ENCODE results near the gene KIF1B. TPM values are rescaled to one million over a fixed set of nuclear protein-coding genes. Genes with fewer than 3 reads are reported as not detected.

KIF1B gene
- polyA plus RNA-seq, 1 of the 3 experiments (the other 2 are of a cell fraction), result 6.8 TPM

- TF ChIP-seq ZBTB33 (IDR thresholded peaks at IDR 0.05; ENCODE audit: borderline replicate concordance, low read depth) (no peak), GABPA (IDR thresholded peaks at IDR 0.05; ENCODE audit: low read depth) (no peak), FOXM1 (IDR thresholded peaks at IDR 0.05; ENCODE audit: low read depth) (no peak), FOXJ3 (CRISPR knock-in tag; IDR thresholded peaks at IDR 0.05) (no peak), SMC3 (IDR thresholded peaks at IDR 0.05; ENCODE audit: low read depth, low read length) (no peak)
These were observed 31.6 kb upstream of the KIF1B start (continued) for GRCh38 chr1:10178597-10179405.

- TF ChIP-seq USF1 (IDR thresholded peaks at IDR 0.05; ENCODE audit: borderline replicate concordance, low read depth), result no peak
- no peak overlapping the region for H2AFZ ChIP-seq (ENCODE audit: low read depth)
- no peaks in the 10 kb centered on the region; a peak in 1 of 4 replicates for H3K4me1 ChIP-seq (ENCODE audit: control insufficient read depth in 1 of 2, insufficient read depth in 2 of 2, low read depth in 1 of 2, low read length in 1 of 2)
- DNase-seq, result no peak
- H3K27ac ChIP-seq (ENCODE audit: low read depth in 2 of 2, low read length in 1 of 2), result no peak overlapping the region
- H3F3A ChIP-seq (replicated peaks; ENCODE audit: insufficient read depth), result peaks cover 3% of the 10 kb centered on the region
- no peaks in the 10 kb centered on the region for H4K20me1 ChIP-seq (ENCODE audit: insufficient read depth)
- ChIA-PET POLR2A (no interaction called here), CTCF (no interaction called here)
- H3K9me3 ChIP-seq, result no peaks in the 10 kb centered on the region
- no peak overlapping the region for H3K9ac ChIP-seq
- no peak overlapping the region for H3K4me2 ChIP-seq
- H3K36me3 ChIP-seq (replicated peaks in 1 of 2; ENCODE audit: control insufficient read depth in 1 of 2, insufficient read depth in 2 of 2, low read length in 1 of 2), result peaks cover 5 to 18% of the 10 kb centered on the region in 2 experiments
- no peaks in the 10 kb centered on the region for H3K27me3 ChIP-seq (ENCODE audit: insufficient read depth)
- 93% methylated on average over 23 of the region's 23 CpGs for WGBS (ENCODE audit: low lambda C conversion rate)
- no peaks in the 10 kb centered on the region for H3K79me2 ChIP-seq (ENCODE audit: insufficient read depth)
- H3K9me2 ChIP-seq, result no peaks in the 10 kb centered on the region
- H3K4me3 ChIP-seq (ENCODE audit: low read depth in 2 of 2, low read length in 1 of 2), result no peak overlapping the region
These were observed 30.8 kb upstream of the KIF1B start for GRCh38 chr1:10179406-10180091.

GRCh38 chr1:10181154-10181553 is 29.2 kb upstream of the KIF1B start:
- H3K27me3 ChIP-seq (ENCODE audit: insufficient read depth), result no peaks in the 10 kb centered on the region
- DNase-seq, result no peak
- H3K36me3 ChIP-seq (replicated peaks in 1 of 2; ENCODE audit: control insufficient read depth in 1 of 2, insufficient read depth in 2 of 2, low read length in 1 of 2), result peaks cover 1 to 18% of the 10 kb centered on the region in 2 experiments
- ChIA-PET CTCF (no interaction called here), POLR2A (no interaction called here)
- WGBS (ENCODE audit: low lambda C conversion rate), result 84% methylated on average over 7 of the region's 7 CpGs
- no peak for TF ChIP-seq NRF1 (IDR thresholded peaks at IDR 0.05; ENCODE audit: low read depth, low read length)
- H3K9me2 ChIP-seq, result no peaks in the 10 kb centered on the region
- no peaks in the 10 kb centered on the region; a peak in 1 of 4 replicates for H3K4me1 ChIP-seq (ENCODE audit: control insufficient read depth in 1 of 2, insufficient read depth in 2 of 2, low read depth in 1 of 2, low read length in 1 of 2)
- H3K27ac ChIP-seq (ENCODE audit: low read depth in 2 of 2, low read length in 1 of 2), result no peak overlapping the region
- no peak overlapping the region for H3K4me3 ChIP-seq (ENCODE audit: low read depth in 2 of 2, low read length in 1 of 2)
- H2AFZ ChIP-seq (ENCODE audit: low read depth), result no peak overlapping the region
- H3F3A ChIP-seq (replicated peaks; ENCODE audit: insufficient read depth), result peaks cover 3% of the 10 kb centered on the region
- no peaks in the 10 kb centered on the region for H4K20me1 ChIP-seq (ENCODE audit: insufficient read depth)
- no peaks in the 10 kb centered on the region for H3K9me3 ChIP-seq
- H3K9ac ChIP-seq, result no peak overlapping the region
- no peak overlapping the region for H3K4me2 ChIP-seq
- no peaks in the 10 kb centered on the region for H3K79me2 ChIP-seq (ENCODE audit: insufficient read depth)

Data from SK-N-SH (cell line).